Vagina (tissue), 2 donors: ENCODE measurements around the gene SDC3. TPM values are rescaled to one million over a fixed set of nuclear protein-coding genes. Genes with fewer than 3 reads are reported as not detected.
A peak's percentile ranks its signal among the peaks of the same experiment; 100 is the strongest.

Experiments used
- DNase-seq, 2 donors: peaks; one replicate each; pipeline ENCODE4 v3.0.0-alpha.2; 2017; ENCODE audit errors: extremely low spot score in 2 of 2
- H3K27ac ChIP-seq: fragments of 200-600 bp; sonication (generic); one replicate; pipeline ENCODE4 v1.5.1; 2019
- H3K27me3 ChIP-seq: fragments of 200-600 bp; sonication (generic); one replicate; pipeline ENCODE4 v1.5.1; 2019
- H3K36me3 ChIP-seq, 2 donors: fragments of 200-600 bp; sonication (generic); one replicate each; pipeline ENCODE4 v1.5.1; 2017 to 2019
- H3K4me1 ChIP-seq: fragments of 200-600 bp; sonication (generic); one replicate; pipeline ENCODE4 v1.5.1; 2019
- H3K4me3 ChIP-seq, 2 donors: fragments of 200-600 bp; sonication (generic); 1 replicate in 1 of 2; 2 replicates in 1 of 2; pipeline ENCODE4 v1.5.1; 2016 to 2019
- H3K9me3 ChIP-seq: fragments of 200-600 bp; sonication (generic); one replicate; pipeline ENCODE4 v1.5.1; 2019
- CTCF ChIP-seq, 3 experiments: fragments of 450-650 bp in 2 of 3; fragments of 200-600 bp in 1 of 3; sonication (generic) in 1 of 3; IDR thresholded peaks; one replicate each; pipeline ENCODE4 v1.5.1; 2017 to 2019; ENCODE audit warnings: antibody characterized with exemption in 3 of 3, mild to moderate bottlenecking in 2 of 3, moderate library complexity in 2 of 3
- POLR2A ChIP-seq, 2 donors: fragments of 450-650 bp; IDR thresholded peaks; one replicate each; pipeline ENCODE4 v1.6.1; 2017; ENCODE audit warnings: antibody characterized with exemption in 2 of 2, mild to moderate bottlenecking in 2 of 2, moderate library complexity in 2 of 2
- POLR2AphosphoS5 ChIP-seq, 2 donors: sonication (generic); formaldehyde crosslinking; IDR thresholded peaks; one replicate each; pipeline ENCODE4 v1.9.0; 2017; ENCODE audit warnings: antibody characterized with exemption in 2 of 2, mild to moderate bottlenecking in 2 of 2, low read depth in 1 of 2; ENCODE audit not compliant: insufficient read depth in 1 of 2
- intact Hi-C: fragments of 100-400 bp; cut with DNase I; formaldehyde crosslinking; loops from one replicate; pipeline ENCODE4 v1.15.1; 2023
- total RNA-seq: library from RNA; depleted of rRNA; stranded (reverse); fragments of >200 nt; gene quantifications from one replicate; pipeline ENCODE4 v1.2.3, GENCODE V29; 2016

Gene SDC3
- total RNA-seq, 1 donor from 2014 or later = 20.1 TPM

DNA sequence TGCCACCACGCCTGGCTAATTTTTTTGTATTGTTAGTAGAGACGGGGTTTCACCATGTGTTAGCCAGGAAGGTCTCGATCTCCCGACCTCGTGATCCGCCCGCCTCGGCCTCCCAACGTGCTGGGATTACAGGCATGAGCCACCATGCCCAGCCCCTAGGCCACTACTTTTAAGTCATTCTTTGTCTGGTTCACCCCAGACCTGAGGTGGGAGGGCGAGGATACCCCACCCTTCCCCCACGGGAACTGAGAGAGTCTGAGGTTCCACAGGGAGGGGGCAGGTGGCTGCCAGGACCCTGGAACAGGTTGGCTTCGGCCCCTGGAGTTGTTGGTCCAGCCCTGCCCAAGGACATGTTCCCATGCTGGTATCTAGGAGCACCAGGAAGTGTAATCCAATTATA, 7.7 kb upstream of the SDC3 start:
- no peak overlapping the region for H3K27ac ChIP-seq
- no peak overlapping the region for H3K4me3 ChIP-seq
- H3K27me3 ChIP-seq = no peaks in the 10 kb centered on the region
- intact Hi-C loops = no loop called here
- H3K4me1 ChIP-seq = peaks cover 2% of the 10 kb centered on the region
- no peak for TF ChIP-seq CTCF (IDR thresholded peaks at IDR 0.05)
- TF ChIP-seq POLR2A (IDR thresholded peaks at IDR 0.05) = no peak
- no peak for TF ChIP-seq POLR2AphosphoS5 (IDR thresholded peaks at IDR 0.05; ENCODE audit: insufficient read depth in 1 of 2, low read depth in 1 of 2)
- no peaks in the 10 kb centered on the region for H3K36me3 ChIP-seq
- DNase-seq = peak in 1 of 2 donors; percentile 76
- no peaks in the 10 kb centered on the region for H3K9me3 ChIP-seq

DNA sequence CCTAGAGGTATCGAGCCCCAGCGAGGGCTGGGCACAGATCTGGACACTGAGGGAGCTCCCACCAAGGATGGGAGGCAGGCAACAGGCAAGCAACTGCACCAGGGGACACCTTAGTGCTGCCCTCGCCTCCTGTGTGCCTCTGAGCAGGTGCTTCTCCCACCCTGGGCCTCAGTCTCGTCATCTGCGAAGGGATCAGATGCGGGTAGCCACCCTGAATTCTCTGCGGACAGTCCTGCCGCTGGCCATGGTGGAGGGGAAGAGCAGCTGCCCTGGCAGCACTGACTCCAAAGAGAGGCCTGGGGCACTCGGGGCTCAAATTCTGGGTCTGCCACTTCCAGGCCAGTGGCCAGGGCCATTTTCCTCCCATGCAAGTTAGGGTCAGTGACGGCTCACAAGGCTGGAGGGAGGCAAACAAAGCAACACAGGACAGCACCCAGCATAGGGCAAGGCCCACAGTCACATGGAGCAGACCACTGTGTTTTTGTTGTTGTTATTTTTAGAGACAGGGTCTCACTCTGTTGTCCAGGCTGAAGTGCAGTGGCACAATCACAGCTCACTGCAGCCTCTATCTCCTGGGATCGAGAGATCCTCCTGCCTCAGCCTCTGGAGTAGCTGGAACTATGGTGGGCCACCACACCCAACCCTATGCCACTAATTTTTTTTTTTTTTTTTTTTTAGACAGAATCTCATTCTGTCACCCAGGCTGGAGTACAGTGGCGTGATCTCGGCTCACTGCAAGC, 7.1 kb upstream of the SDC3 start:
- intact Hi-C loops = no loop called here
- no peaks in the 10 kb centered on the region for H3K9me3 ChIP-seq
- no peak for DNase-seq

GRCh38 chr1:30914931-30915330, 6.4 kb upstream of the SDC3 start:
- intact Hi-C loops = loop anchor here (5.0 kb wide), 1 partner anchor 198 kb away; no protein-coding TSS in a partner anchor
- H3K4me3 ChIP-seq = no peak overlapping the region
- H3K9me3 ChIP-seq = no peaks in the 10 kb centered on the region
- H3K27me3 ChIP-seq = no peaks in the 10 kb centered on the region
- TF ChIP-seq POLR2A (IDR thresholded peaks at IDR 0.05) (no peak), CTCF (IDR thresholded peaks at IDR 0.05) (no peak), POLR2AphosphoS5 (IDR thresholded peaks at IDR 0.05; ENCODE audit: insufficient read depth in 1 of 2, low read depth in 1 of 2) (no peak)
- DNase-seq = no peak
- H3K27ac ChIP-seq = no peak overlapping the region
- no peaks in the 10 kb centered on the region for H3K36me3 ChIP-seq
- peaks cover 8% of the 10 kb centered on the region for H3K4me1 ChIP-seq

More for the DNA sequence above, 7.1 kb upstream of the SDC3 start:
- no peaks in the 10 kb centered on the region for H3K36me3 ChIP-seq
- TF ChIP-seq POLR2AphosphoS5 (IDR thresholded peaks at IDR 0.05; ENCODE audit: insufficient read depth in 1 of 2, low read depth in 1 of 2) (no peak), POLR2A (IDR thresholded peaks at IDR 0.05) (no peak), CTCF (IDR thresholded peaks at IDR 0.05) (no peak)
- no peak overlapping the region for H3K27ac ChIP-seq
- peaks cover 7% of the 10 kb centered on the region for H3K4me1 ChIP-seq
- no peaks in the 10 kb centered on the region for H3K27me3 ChIP-seq
- no peak overlapping the region for H3K4me3 ChIP-seq

GRCh38 chr1:30914587-30914922, 6.0 kb upstream of the SDC3 start:
- Histone ChIP-seq H3K4me3 (no peak overlapping the region), H3K27me3 (no peaks in the 10 kb centered on the region), H3K9me3 (no peaks in the 10 kb centered on the region), H3K27ac (no peak overlapping the region), H3K36me3 (no peaks in the 10 kb centered on the region), H3K4me1 (peaks cover 12% of the 10 kb centered on the region)
- TF ChIP-seq POLR2AphosphoS5 (IDR thresholded peaks at IDR 0.05; ENCODE audit: insufficient read depth in 1 of 2, low read depth in 1 of 2) (no peak), CTCF (IDR thresholded peaks at IDR 0.05) (no peak), POLR2A (IDR thresholded peaks at IDR 0.05) (no peak)
- no peak for DNase-seq
- intact Hi-C loops = loop anchor here (5.0 kb wide), 1 partner anchor 197 kb away; no protein-coding TSS in a partner anchor

DNA sequence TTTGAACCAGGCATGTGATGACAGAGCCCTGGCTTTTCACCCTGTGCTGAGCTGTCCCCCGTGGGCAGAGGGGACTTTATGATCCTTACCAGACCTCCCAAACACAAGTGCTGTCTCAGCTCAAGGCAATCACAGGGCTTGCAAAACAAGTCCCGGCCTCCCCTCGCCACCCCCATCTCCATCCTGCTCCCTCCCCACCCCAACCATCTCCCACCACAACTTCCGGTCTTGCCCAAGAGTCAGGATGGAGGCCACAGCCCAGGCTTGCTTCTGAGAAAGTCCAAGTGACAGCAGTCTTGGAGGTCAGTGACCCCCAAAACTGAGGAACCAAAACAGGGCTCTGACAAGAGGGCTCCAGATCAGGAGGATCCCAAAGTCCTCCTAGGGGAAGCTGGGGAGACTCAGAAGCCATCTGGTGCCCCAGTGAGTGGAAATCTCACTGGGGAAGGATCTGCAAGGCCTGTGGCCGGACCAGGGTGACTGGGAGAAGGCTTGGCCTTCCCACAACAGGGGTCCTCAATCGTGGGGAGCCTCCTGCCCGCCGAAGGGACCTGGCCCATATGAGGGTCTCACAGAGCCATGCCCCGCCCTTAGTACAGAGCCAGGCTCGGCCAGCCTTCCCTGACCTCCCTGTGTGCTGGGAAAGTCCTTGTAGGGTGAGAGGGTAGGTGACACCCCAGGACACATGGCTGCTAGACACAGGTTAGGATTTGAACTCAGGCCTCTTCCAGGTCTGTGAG, 4.5 kb upstream of the SDC3 start:
- Histone ChIP-seq H3K4me1 (peaks cover 20% of the 10 kb centered on the region), H3K27ac (no peak overlapping the region), H3K9me3 (no peaks in the 10 kb centered on the region), H3K36me3 (no peaks in the 10 kb centered on the region), H3K4me3 (no peak overlapping the region), H3K27me3 (no peaks in the 10 kb centered on the region)
- intact Hi-C loops = loop anchor here (5.0 kb wide), 1 partner anchor 196 kb away; no protein-coding TSS in a partner anchor
- DNase-seq = no peak
- no peak for TF ChIP-seq CTCF (IDR thresholded peaks at IDR 0.05)
- TF ChIP-seq POLR2A (IDR thresholded peaks at IDR 0.05) = no peak
